ENCODE results near the gene TRAPPC11.

Gene TRAPPC11

DNA sequence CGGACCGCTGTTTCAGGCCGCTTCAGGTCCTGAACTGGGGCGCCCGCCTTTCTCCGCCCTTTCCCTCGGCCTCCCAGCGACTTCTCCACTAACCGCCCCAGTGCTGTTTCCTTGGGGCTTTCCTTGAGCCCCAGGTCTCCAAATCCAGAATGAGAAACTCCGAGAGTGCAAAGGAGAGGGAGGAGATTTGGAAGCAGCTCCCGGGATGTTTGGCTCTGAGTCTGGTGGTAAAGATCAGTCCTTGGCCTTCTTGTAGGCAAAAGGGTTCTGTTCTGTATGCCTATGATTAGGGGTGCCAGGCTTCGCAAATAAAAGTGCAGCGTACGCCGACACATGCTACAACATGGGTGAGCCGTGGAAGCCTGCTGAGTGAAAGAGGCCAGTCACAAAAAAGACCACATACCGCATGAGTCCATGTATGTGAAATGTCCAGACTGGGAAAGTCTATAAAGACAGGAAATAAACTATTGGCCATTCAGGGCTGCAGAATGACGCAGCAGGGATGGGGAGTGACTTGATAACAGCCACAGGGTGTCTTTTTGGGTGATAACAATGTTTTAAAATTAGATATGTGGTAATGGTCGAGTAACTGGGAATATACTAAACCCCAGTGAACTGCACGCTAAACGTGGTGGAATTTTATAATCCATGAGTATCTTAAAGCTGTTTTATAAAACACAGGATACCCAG, 99.8 kb downstream of the TRAPPC11 start:
- no peaks in the 10 kb centered on the region for H3K36me3 ChIP-seq (ENCODE audit: control insufficient read depth, insufficient read depth, low read length)
- no peaks in the 10 kb centered on the region for H3K27me3 ChIP-seq (replicated peaks; ENCODE audit: control insufficient read depth, insufficient read depth, low read length)
- H3K4me3 ChIP-seq (replicated peaks; ENCODE audit: low read depth, low read length): no peak overlapping the region
- no peak for DNase-seq (ENCODE audit: extremely low read depth, insufficient read length)
- TF ChIP-seq CTCF (IDR thresholded peaks at IDR 0.05; ENCODE audit: insufficient read depth, low read length, poor library complexity, severe bottlenecking): no peak

- H3K4me3 ChIP-seq (replicated peaks; ENCODE audit: low read depth, low read length): no peak overlapping the region
- H3K27me3 ChIP-seq (replicated peaks; ENCODE audit: control insufficient read depth, insufficient read depth, low read length): peaks cover 3% of the 10 kb centered on the region
- no peaks in the 10 kb centered on the region for H3K36me3 ChIP-seq (ENCODE audit: control insufficient read depth, insufficient read depth, low read length)
- TF ChIP-seq CTCF (IDR thresholded peaks at IDR 0.05; ENCODE audit: insufficient read depth, low read length, poor library complexity, severe bottlenecking): no peak
- DNase-seq (ENCODE audit: extremely low read depth, insufficient read length): no peak
Observed at GRCh38 chr4:183760326-183760725, 101.2 kb downstream of the TRAPPC11 start.

Data from GM06990 (cell line).